HG02970 (cell line): ENCODE data around the gene SPAG4.

Experiments used
- ATAC-seq: cut with Tn5 transposase; IDR thresholded peaks from one replicate; pipeline ENCODE4 v1.9.1; 2021; ENCODE audit warnings: mild to moderate bottlenecking, moderate library complexity, moderate number of reproducible peaks; ENCODE audit not compliant: unreplicated experiment, low FRiP score

SPAG4 gene

GRCh38 chr20:35598899-35599775 is 16.5 kb upstream of the SPAG4 start:
- ATAC-seq, result no peak

GRCh38 chr20:35599776-35600120 is 15.9 kb upstream of the SPAG4 start:
- no peak for ATAC-seq

DNA sequence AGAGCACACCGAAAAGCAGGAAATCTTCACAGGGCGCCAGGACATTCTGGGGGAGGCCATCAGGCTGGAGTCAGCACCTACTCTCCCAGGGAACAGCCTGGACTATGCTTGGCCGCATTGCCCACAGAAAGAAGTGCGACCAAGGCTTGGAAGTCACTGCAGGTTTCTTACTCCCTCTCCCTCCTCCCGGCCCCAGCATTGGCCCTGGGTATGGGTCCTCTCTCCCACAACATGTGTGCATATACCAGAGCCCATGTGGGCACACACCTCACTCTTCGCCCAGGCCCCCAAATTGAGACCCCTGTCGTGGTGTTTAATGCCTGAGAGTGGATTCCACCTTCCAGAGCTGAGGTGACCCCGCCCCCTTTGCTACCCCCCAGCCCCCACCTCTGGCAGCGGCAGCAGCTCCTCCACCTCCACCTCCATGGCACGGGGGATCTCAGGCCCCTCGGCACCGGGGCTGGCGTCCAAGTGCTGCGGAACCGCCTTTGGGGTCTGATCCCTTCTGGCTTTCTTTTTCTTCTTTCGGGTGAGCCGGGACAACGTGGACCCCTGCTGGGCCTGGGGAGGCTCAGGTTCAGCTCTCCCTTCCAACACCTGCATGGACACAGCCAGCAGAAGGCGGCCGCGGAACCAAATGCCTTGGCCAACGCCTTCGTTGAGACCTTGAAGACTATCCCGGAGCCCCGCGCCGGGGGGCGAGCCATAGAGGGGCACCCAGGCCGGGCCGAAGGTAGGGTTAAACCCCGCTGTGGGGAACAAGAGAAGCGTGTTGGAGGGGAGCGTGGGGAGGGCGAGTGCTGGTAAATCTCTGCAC is 15.2 kb upstream of the SPAG4 start:
- ATAC-seq, result no peak

DNA sequence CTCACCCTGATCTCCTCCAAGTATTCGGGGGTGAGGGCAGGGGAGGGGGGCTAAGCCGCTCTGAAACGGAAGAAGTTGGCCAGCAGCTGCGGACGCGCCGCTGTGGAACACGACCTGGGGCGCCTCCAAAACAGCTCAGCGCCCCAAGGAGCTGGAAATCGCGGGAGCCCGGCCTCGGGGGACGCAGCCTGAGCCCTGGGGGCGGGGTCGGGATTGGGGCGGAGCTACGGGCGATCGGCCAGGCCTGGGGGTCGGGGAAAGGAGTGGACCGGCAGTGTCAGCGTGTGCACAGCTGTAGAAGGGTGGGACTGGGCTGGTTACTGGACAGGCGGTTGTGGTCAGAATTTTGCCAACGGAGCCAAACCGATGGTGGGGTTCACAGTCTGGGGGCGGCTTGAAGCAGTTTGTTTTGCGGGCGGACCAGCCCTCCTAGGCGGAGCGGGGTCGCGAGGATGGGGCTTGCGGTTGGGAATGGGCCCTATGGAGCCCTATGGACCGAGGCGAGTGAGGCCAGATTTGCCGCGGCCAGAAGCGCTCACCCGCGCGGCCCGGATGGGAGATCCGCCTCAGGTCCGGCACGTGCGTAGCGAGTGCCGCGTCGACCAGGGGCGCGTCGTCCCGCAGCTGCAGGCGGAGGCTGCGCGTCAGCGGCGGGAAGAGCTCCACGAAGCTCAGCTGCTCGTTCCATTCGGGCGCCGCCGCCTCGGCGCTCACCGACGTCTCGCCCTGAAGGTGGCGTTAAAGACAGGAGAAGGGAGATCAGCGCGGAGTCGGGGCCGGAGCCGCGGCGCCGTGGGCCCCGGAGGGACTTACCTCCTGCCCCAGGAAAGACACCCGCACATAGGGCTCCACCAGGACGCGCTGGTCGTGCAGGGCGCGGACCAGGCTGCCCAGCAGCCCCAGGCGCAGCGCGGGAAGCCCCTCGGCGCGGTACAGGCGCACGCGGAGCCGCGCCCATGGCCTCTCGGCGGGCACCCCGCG is 14.3 kb upstream of the SPAG4 start:
- ATAC-seq, result no peak

GRCh38 chr20:35601990-35602389 is 13.6 kb upstream of the SPAG4 start:
- ATAC-seq, result no peak

- ATAC-seq, result no peak
Measured at GRCh38 chr20:35602851-35603495, 12.7 kb upstream of the SPAG4 start.

DNA sequence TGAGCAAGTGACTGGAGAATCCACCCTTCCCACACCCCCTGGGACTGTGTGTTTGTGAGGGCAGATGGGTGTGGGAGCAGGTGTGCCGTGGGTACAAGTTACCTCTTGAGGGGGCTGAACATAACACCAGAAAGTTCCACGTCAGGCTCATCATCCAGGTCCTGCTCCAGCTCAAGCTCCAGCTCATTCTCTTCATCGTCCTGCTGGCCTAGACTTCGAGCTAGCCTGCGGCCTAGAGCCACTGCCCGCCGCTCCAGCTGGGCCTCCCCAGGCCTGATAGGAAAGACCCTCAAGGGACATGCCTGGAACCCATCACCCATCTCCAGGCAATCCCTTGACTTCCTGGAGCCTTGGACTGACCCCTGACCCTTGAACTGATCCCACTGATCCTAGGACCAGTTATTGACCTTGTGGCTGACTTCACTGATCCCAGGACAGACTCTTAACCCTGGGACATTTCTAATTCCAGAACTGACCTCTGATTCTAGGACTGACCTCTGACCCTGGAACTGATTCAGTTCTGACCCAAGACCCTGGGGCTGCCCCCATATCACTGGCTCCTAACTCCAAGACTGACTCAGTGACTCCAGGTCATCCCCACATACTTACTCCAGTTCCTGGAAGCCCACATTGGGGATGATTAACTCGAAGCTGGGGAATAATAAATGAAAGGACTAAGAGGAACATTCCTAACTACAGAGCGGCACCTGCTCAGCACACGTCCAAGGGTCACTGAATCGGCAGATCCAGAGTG is 11.8 kb upstream of the SPAG4 start:
- ATAC-seq, result no peak

- ATAC-seq, result no peak
Measured at GRCh38 chr20:35604449-35604747, 11.2 kb upstream of the SPAG4 start.

DNA sequence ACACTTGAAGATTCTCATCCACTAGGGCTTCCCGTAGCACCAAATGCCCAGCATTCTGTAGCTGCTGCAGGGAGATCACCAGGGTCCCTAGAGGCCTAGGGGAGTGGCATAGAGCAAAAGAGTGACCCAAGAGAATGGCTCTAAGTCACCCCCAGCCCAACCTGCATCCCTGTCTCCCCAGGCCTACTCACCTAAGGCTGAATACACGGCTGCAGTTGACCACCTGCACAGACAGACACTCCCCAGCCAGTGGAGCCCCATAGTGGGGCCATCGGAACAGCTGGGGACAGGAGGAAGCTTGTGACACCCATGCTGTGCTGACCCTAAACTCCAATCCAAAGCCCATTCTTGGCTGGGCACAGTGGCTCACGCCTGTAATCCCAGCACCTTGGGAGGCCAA is 9.5 kb upstream of the SPAG4 start:
- no peak for ATAC-seq

- ATAC-seq, result no peak
Measured at GRCh38 chr20:35607003-35607735, 8.5 kb upstream of the SPAG4 start.

- ATAC-seq, result no peak
Measured at GRCh38 chr20:35610833-35611427, 4.7 kb upstream of the SPAG4 start.

- ATAC-seq, result no peak
Measured at GRCh38 chr20:35611482-35611881, 4.1 kb upstream of the SPAG4 start.

- ATAC-seq, result no peak
Measured at GRCh38 chr20:35616465-35617396, 1.1 kb downstream of the SPAG4 start.

- no peak for ATAC-seq
Measured at GRCh38 chr20:35617397-35618262, 2.0 kb downstream of the SPAG4 start.

- ATAC-seq, result no peak
Measured at GRCh38 chr20:35618263-35619131, 2.9 kb downstream of the SPAG4 start.
